OCI-LY3 (cell line): ENCODE measurements around the gene LAIR2.

Experiments used
- CTCF ChIP-seq: fragments of 200-600, 300-600 bp; sonication (generic); IDR thresholded peaks from 2 replicates; pipeline ENCODE4 v1.5.1; 2014; ENCODE audit warnings: antibody characterized with exemption, low read length, low read depth
- EZH2phosphoT487 ChIP-seq: fragments of 200-600 bp; shearing (Covaris generic); IDR thresholded peaks from 2 replicates; pipeline ENCODE4 v1.6.1; 2018; ENCODE audit warnings: antibody characterized with exemption, mixed run types, low read depth

GRCh38 chr19:54556194-54556593, 53.6 kb downstream of the LAIR2 start:
- TF ChIP-seq CTCF (no peak), EZH2phosphoT487 (no peak)
